Measurements from ENCODE around the gene CEACAM4.
"Not testable (repeated sequence)": the region's sequence is repeated elsewhere in the genome, so short reads cannot be mapped to it uniquely, and the experiment has no call there.

CEACAM4 gene

GRCh38 chr19:41582577-41583182 is 44.2 kb downstream of the CEACAM4 start:
- FAIRE-seq, result not testable (repeated sequence)

DNA sequence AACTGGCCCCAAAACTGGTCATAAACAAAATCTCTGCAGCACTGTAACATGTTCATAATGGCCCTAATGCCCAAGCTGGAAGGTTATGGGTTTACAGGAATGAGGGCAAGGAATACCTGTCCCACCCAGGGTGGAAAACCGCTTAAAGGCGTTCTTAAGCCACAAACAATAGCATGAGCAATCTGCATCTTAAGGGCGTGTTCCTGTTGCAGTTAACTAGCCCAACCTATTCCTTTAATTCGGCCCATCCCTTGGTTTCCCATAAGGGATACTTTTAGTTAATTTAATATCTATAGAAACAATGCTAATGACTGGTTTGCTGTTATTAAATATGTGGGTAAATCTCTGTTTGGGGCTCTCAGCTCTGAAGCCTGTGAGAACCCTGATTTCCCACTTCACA is 45.8 kb downstream of the CEACAM4 start:
- FAIRE-seq, result not testable (repeated sequence)

GRCh38 chr19:41578886-41579285 is 48.0 kb downstream of the CEACAM4 start:
- FAIRE-seq, result no peak

DNA sequence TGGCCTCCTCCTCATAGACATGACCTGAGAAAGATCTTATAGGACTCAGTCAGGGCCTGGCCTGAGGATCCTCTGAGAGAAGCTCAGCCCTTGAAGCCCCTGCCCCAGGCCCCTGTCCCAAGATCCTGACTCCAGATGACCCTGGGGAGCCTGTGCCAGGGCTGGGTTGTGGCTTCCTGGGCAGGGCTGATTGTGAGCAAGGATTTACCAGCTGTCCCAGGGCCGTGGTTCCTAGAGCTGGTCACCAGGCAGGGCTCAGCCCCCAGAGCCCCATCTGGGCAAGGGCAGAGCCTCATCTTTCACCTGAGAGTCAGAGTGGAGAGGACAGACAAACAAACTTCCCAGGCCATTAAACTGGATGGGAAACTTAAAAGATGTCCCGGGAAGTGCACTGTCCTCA is 49.0 kb downstream of the CEACAM4 start:
- no peak for FAIRE-seq

DNA sequence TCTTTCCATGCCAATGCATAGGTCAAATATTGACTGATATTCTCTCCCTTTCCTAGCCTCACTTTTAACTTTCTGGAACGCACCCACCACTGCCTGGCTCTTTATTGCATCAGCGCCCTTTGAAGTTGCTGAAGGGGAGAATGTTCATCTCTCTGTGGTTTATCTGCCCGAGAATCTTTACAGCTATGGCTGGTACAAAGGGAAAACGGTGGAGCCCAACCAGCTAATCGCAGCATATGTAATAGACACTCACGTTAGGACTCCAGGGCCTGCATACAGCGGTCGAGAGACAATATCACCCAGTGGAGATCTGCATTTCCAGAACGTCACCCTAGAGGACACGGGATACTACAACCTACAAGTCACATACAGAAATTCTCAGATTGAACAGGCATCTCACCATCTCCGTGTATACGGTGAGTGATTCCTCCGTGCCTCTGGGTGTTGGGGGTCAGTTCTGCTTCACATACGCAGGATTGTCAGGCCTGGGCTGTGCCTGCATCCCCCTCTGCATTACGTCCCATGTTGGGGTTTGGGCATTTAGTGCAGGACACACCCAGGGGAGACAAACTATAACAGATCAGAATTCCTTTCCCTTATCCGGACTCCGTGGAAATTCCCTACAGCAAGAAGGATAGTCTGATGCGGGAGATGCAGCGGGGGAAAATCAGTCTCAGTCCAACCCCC is 49.6 kb downstream of the CEACAM4 start:
- FAIRE-seq, result no peak

GRCh38 chr19:41575998-41576397 is 50.9 kb downstream of the CEACAM4 start, which contains the start of gene CEACAM21:
TSS of gene CEACAM21 (plus strand) at chr19:41576166. CDS start at chr19:41576275, 109 bp downstream.
- no peak for FAIRE-seq

GRCh38 chr19:41570639-41571112 is 56.2 kb downstream of the CEACAM4 start:
- FAIRE-seq, result no peak

DNA sequence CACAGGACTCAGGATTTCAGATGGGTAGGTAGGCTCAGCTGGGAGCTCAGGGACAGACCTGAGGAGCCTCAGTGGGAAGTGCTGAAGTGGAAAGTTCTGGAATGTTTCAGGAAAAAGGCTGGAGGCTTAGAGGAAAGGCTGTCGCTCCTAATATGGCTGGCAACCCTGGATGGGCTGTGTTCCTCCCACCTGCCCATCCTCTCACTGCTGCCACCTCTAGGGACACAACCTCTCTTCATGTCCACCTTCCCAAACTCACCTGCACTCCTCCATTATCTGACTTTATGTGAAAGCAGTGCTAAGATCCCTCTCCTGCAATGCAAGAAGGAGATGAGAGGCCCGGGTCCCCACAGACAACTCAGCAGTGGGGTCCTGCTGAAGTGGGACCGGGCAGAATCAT is 56.7 kb downstream of the CEACAM4 start:
- no peak for FAIRE-seq

DNA sequence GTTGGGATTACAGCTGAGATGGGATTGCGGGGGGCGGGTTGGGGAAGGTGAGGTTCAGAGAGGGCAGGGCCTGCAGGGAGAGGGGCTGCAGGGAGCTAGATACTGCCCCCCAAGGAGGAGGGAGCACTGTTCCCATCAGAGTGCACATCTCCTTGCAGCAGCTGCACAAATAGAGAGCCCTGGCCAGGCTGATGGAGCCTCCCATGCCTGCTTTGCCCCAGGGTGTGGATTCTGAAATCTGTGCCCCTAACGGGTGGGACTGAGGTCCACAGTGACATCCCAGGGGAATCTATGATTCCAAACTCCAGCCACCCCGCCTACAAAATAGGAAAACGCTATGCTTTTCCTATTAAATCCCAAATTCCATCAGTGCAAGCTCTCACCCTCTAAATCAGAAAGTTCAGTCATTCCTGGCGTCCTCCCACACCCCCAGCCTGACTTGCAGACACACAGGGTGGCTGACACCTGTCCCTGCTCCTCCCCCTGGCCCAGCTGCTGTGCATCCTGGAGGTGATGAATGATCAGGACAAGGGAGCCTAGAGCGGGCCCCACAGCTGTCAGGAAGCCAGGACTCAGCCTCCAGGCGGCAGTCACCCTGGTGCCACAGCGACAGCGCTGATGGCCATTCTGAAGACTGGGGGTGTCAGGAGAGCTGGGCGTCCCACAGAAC is 57.3 kb downstream of the CEACAM4 start:
- FAIRE-seq, result no peak
